Erythroblast (primary cell): ENCODE data around the gene RAB30.

Experiments
- GATA1 ChIP-seq: IDR thresholded peaks from 2 replicates; pipeline ENCODE4 v1.6.1; 2011; ENCODE audit warnings: low read depth, mild to moderate bottlenecking, control low read depth, low read length, moderate library complexity
- POLR2A ChIP-seq: IDR thresholded peaks from 2 replicates; pipeline ENCODE4 v1.6.1; 2011; ENCODE audit warnings: mild to moderate bottlenecking, low read length

GRCh38 chr11:83025267-83025704 lies 46.4 kb downstream of the RAB30 start:
- TF ChIP-seq POLR2A (no peak), GATA1 (no peak)
